Trophoblast cell (in vitro differentiated cells and primary cell): ENCODE measurements around the gene TAS1R3.

Experiments
- DNase-seq, 2 donors: peaks; one replicate each; pipeline ENCODE4 v3.0.0-alpha.2; 2016
- H2AFZ ChIP-seq: 2 replicates; pipeline ENCODE4 v1.6.1; 2013; ENCODE audit warnings: low read length, moderate library complexity, mild to moderate bottlenecking; ENCODE audit not compliant: insufficient read depth, poor library complexity
- H2AK5ac ChIP-seq: 2 replicates; pipeline ENCODE4 v1.6.1; 2013; ENCODE audit warnings: mild to moderate bottlenecking, low read length
- H2BK120ac ChIP-seq: 2 replicates; pipeline ENCODE4 v1.6.1; 2013; ENCODE audit warnings: low read length, mild to moderate bottlenecking, moderate library complexity; ENCODE audit not compliant: insufficient read depth, poor library complexity
- H2BK12ac ChIP-seq: 2 replicates; pipeline ENCODE4 v1.6.1; 2013; ENCODE audit warnings: mild to moderate bottlenecking, low read length, moderate library complexity
- H2BK5ac ChIP-seq: 2 replicates; pipeline ENCODE4 v1.6.1; 2013; ENCODE audit warnings: low read length, low read depth, moderate library complexity, mild to moderate bottlenecking; ENCODE audit not compliant: poor library complexity
- H3K14ac ChIP-seq: 2 replicates; pipeline ENCODE4 v1.6.1; 2013; ENCODE audit warnings: mild to moderate bottlenecking, low read length
- H3K18ac ChIP-seq: 2 replicates; pipeline ENCODE4 v1.6.1; 2013; ENCODE audit warnings: mild to moderate bottlenecking, low read length
- H3K23ac ChIP-seq: 2 replicates; pipeline ENCODE4 v1.6.1; 2013; ENCODE audit warnings: low read length
- H3K27ac ChIP-seq: 2 replicates; pipeline ENCODE4 v1.5.1; 2013; ENCODE audit warnings: low read depth, mild to moderate bottlenecking, inconsistent platforms, low read length, moderate library complexity
- H3K27me3 ChIP-seq: 2 replicates; pipeline ENCODE4 v1.6.1; 2013; ENCODE audit warnings: inconsistent platforms, mild to moderate bottlenecking, low read length, moderate library complexity; ENCODE audit not compliant: insufficient read depth
- H3K36me3 ChIP-seq, 2 experiments: 1 replicate in 1 of 2; 2 replicates in 1 of 2; pipeline ENCODE4 v1.6.1; 2013; ENCODE audit warnings: low read length in 2 of 2, mild to moderate bottlenecking in 2 of 2, moderate library complexity in 1 of 2; ENCODE audit not compliant: insufficient read depth in 2 of 2, control insufficient read depth in 1 of 2
- H3K4ac ChIP-seq: 2 replicates; pipeline ENCODE4 v1.6.1; 2013; ENCODE audit warnings: low read depth, mild to moderate bottlenecking, low read length, moderate library complexity
- H3K4me1 ChIP-seq, 2 experiments: 1 replicate in 1 of 2; 2 replicates in 1 of 2; pipeline ENCODE4 v1.6.1; 2013; ENCODE audit warnings: low read length in 2 of 2, mild to moderate bottlenecking in 2 of 2, moderate library complexity in 1 of 2; ENCODE audit not compliant: insufficient read depth in 2 of 2, control insufficient read depth in 1 of 2
- H3K4me2 ChIP-seq: 2 replicates; pipeline ENCODE4 v1.6.1; 2013; ENCODE audit warnings: inconsistent platforms, mild to moderate bottlenecking, low read length, moderate library complexity
- H3K4me3 ChIP-seq: 2 replicates; pipeline ENCODE4 v1.5.1; 2013; ENCODE audit warnings: mild to moderate bottlenecking, low read depth, low read length, inconsistent platforms
- H3K79me1 ChIP-seq: one replicate; pipeline ENCODE4 v1.6.1; 2013; ENCODE audit warnings: low read length
- H3K79me2 ChIP-seq: 2 replicates; pipeline ENCODE4 v1.6.1; 2013; ENCODE audit warnings: low read length, mild to moderate bottlenecking; ENCODE audit not compliant: control insufficient read depth, insufficient read depth, poor library complexity
- H3K9ac ChIP-seq: 2 replicates; pipeline ENCODE4 v1.6.1; 2013; ENCODE audit warnings: mild to moderate bottlenecking, low read length
- H3K9me3 ChIP-seq: 2 replicates; pipeline ENCODE4 v1.6.1; 2013; ENCODE audit warnings: low read depth, mild to moderate bottlenecking, control low read depth, inconsistent platforms, low read length; ENCODE audit not compliant: insufficient read depth
- H4K12ac ChIP-seq: 2 replicates; pipeline ENCODE4 v1.6.1; 2013; ENCODE audit warnings: low read depth, mild to moderate bottlenecking, low read length, moderate library complexity
- H4K8ac ChIP-seq: 2 replicates; pipeline ENCODE4 v1.6.1; 2013; ENCODE audit warnings: low read depth, mild to moderate bottlenecking, low read length, moderate library complexity
- H4K91ac ChIP-seq: one replicate; pipeline ENCODE4 v1.6.1; 2013; ENCODE audit warnings: low read depth, mild to moderate bottlenecking, low read length, moderate library complexity
- WGBS: extraction: QIAGEN DNeasy Blood & Tissue Kit; methylation state at CpG from one replicate; pipeline ENCODE4 v1.1.7; 2013; ENCODE audit warnings: missing lambda C conversion rate; ENCODE audit not compliant: insufficient read length, insufficient coverage; ENCODE audit errors: extremely low coverage; 5-methylcytosine and 5-hydroxymethylcytosine counted together

Gene TAS1R3

GRCh38 chr1:1284221-1285101 is 46.6 kb upstream of the TAS1R3 start:
- Histone ChIP-seq H3K14ac (no peak overlapping the region), H3K4me2 (no peak overlapping the region), H2AK5ac (no peak overlapping the region), H4K12ac (no peak overlapping the region), H2BK12ac (no peak overlapping the region), H3K9ac (no peak overlapping the region), H3K79me1 (no peaks in the 10 kb centered on the region), H3K18ac (no peak overlapping the region), H2BK120ac (no peak overlapping the region), H3K9me3 (peaks cover 10% of the 10 kb centered on the region), H3K27ac (no peak overlapping the region), H2AFZ (no peak overlapping the region), H3K36me3 (no peaks in the 10 kb centered on the region), H3K4me3 (peak overlapping the region; percentile 39), H4K8ac (no peak overlapping the region), H2BK5ac (no peak overlapping the region), H3K4me1 (no peaks in the 10 kb centered on the region), H3K4ac (no peak overlapping the region), H3K27me3 (no peaks in the 10 kb centered on the region), H3K23ac (no peak overlapping the region), H4K91ac (no peak overlapping the region), H3K79me2 (no peaks in the 10 kb centered on the region)
- no CpG with 5 or more reads among the region's 32 CpGs for WGBS
- no peak for DNase-seq

GRCh38 chr1:1285102-1285571 is 45.9 kb upstream of the TAS1R3 start:
- Histone ChIP-seq H4K12ac (no peak overlapping the region), H3K23ac (no peak overlapping the region), H3K4me3 (no peak overlapping the region), H3K36me3 (no peaks in the 10 kb centered on the region), H2BK12ac (no peak overlapping the region), H3K79me1 (no peaks in the 10 kb centered on the region), H4K91ac (no peak overlapping the region), H3K79me2 (no peaks in the 10 kb centered on the region), H2BK5ac (no peak overlapping the region), H3K18ac (no peak overlapping the region), H2AK5ac (no peak overlapping the region), H2AFZ (no peak overlapping the region), H3K9ac (no peak overlapping the region), H4K8ac (no peak overlapping the region), H3K14ac (no peak overlapping the region), H2BK120ac (no peak overlapping the region), H3K4ac (no peak overlapping the region), H3K4me1 (no peaks in the 10 kb centered on the region), H3K27ac (no peak overlapping the region), H3K9me3 (peaks cover 10% of the 10 kb centered on the region), H3K27me3 (no peaks in the 10 kb centered on the region), H3K4me2 (no peak overlapping the region)
- WGBS: no CpG with 5 or more reads among the region's 22 CpGs
- no peak for DNase-seq

GRCh38 chr1:1285611-1286311 is 45.3 kb upstream of the TAS1R3 start:
- H3K23ac ChIP-seq: no peak overlapping the region
- H3K27me3 ChIP-seq: no peaks in the 10 kb centered on the region
- H3K79me2 ChIP-seq: no peaks in the 10 kb centered on the region
- H4K91ac ChIP-seq: no peak overlapping the region
- WGBS: no CpG with 5 or more reads among the region's 37 CpGs
- H4K8ac ChIP-seq: no peak overlapping the region
- peaks cover 10% of the 10 kb centered on the region for H3K9me3 ChIP-seq
- H2AFZ ChIP-seq: no peak overlapping the region
- no peak overlapping the region for H2AK5ac ChIP-seq
- H3K4ac ChIP-seq: no peak overlapping the region
- DNase-seq: no peak
- no peak overlapping the region for H3K27ac ChIP-seq
- no peak overlapping the region for H2BK12ac ChIP-seq
- H3K79me1 ChIP-seq: no peaks in the 10 kb centered on the region
- H3K36me3 ChIP-seq: no peaks in the 10 kb centered on the region
- H3K9ac ChIP-seq: no peak overlapping the region
- no peak overlapping the region for H4K12ac ChIP-seq
- H3K4me2 ChIP-seq: no peak overlapping the region
- no peak overlapping the region for H3K4me3 ChIP-seq
- no peaks in the 10 kb centered on the region for H3K4me1 ChIP-seq
- no peak overlapping the region for H2BK5ac ChIP-seq
- no peak overlapping the region for H3K14ac ChIP-seq
- H3K18ac ChIP-seq: no peak overlapping the region
- no peak overlapping the region for H2BK120ac ChIP-seq

- H2AFZ ChIP-seq: no peak overlapping the region
- DNase-seq: no peak
- no CpG with 5 or more reads among the region's 50 CpGs for WGBS
- H3K27me3 ChIP-seq: no peaks in the 10 kb centered on the region
- H3K4me1 ChIP-seq: no peaks in the 10 kb centered on the region
- peaks cover 10% of the 10 kb centered on the region for H3K9me3 ChIP-seq
- H3K79me1 ChIP-seq: no peaks in the 10 kb centered on the region
- no peak overlapping the region for H3K14ac ChIP-seq
- no peak overlapping the region for H3K27ac ChIP-seq
- H3K9ac ChIP-seq: no peak overlapping the region
- no peaks in the 10 kb centered on the region for H3K79me2 ChIP-seq
- no peak overlapping the region for H3K4ac ChIP-seq
- H4K12ac ChIP-seq: no peak overlapping the region
- H3K4me2 ChIP-seq: no peak overlapping the region
- H4K91ac ChIP-seq: no peak overlapping the region
- no peaks in the 10 kb centered on the region for H3K36me3 ChIP-seq
- H4K8ac ChIP-seq: no peak overlapping the region
- no peak overlapping the region for H2BK12ac ChIP-seq
- no peak overlapping the region for H2BK120ac ChIP-seq
- no peak overlapping the region for H3K23ac ChIP-seq
- H3K18ac ChIP-seq: no peak overlapping the region
- H2BK5ac ChIP-seq: no peak overlapping the region
- no peak overlapping the region for H2AK5ac ChIP-seq
- no peak overlapping the region for H3K4me3 ChIP-seq
Observed at GRCh38 chr1:1286313-1287261, 44.5 kb upstream of the TAS1R3 start.
